ENCODE results near the gene ALPK3. TPM values are rescaled to one million over a fixed set of nuclear protein-coding genes. Genes with fewer than 3 reads are reported as not detected.

The ALPK3 gene
- total RNA-seq, 6 experiments from 2014 or later, result 0.05 to 0.60 (median 0.26) TPM

DNA sequence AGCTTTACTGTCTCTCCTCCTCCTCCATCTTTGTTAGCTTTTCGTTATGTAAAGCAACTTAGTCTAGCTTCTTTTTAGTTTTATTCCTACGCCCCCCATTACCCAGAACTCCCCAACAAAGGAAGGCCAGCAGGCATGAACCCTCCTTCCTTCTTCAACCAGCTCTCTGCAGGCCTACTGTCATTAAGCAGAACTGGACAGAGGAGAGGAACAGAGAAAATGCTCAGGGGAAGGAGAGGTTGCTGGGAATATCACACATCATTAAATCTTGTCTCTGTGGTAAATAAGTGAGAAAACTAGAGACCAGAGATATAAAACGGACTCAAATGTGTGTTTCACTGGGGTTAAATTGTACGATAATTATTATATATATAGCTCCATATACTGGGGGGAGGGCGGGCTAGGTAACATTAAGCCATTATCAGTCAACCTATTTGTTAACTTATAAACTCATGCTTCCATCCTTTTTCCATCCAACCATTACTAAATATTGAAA, 48.0 kb downstream of the ALPK3 start:
- H3K27me3 Mint-ChIP-seq (ENCODE audit: insufficient read depth), result peaks cover 1% of the 10 kb centered on the region
- H3K9me3 Mint-ChIP-seq, result no peaks in the 10 kb centered on the region
- H3K27ac Mint-ChIP-seq, result no peak overlapping the region
- H3K4me1 Mint-ChIP-seq (ENCODE audit: low read depth), result peaks cover 8% of the 10 kb centered on the region; the same call in 1 of the 2 replicates
- no peak overlapping the region for H3K4me3 Mint-ChIP-seq
- no peaks in the 10 kb centered on the region for H3K36me3 Mint-ChIP-seq (ENCODE audit: low read depth)
- TF ChIP-seq CTCF (IDR thresholded peaks at IDR 0.05), result no peak
- DNase-seq, result no peak

- H3K4me3 Mint-ChIP-seq, result no peak overlapping the region
- H3K4me1 Mint-ChIP-seq (ENCODE audit: low read depth), result peaks cover 8% of the 10 kb centered on the region; the same call in 1 of the 2 replicates
- no peaks in the 10 kb centered on the region for H3K9me3 Mint-ChIP-seq
- no peak for DNase-seq
- TF ChIP-seq CTCF (IDR thresholded peaks at IDR 0.05), result no peak
- H3K27me3 Mint-ChIP-seq (ENCODE audit: insufficient read depth), result peaks cover 3% of the 10 kb centered on the region
- no peaks in the 10 kb centered on the region for H3K36me3 Mint-ChIP-seq (ENCODE audit: low read depth)
- H3K27ac Mint-ChIP-seq, result no peak overlapping the region
These were observed 51.1 kb downstream of the ALPK3 start for GRCh38 chr15:84868037-84868880.

DNA sequence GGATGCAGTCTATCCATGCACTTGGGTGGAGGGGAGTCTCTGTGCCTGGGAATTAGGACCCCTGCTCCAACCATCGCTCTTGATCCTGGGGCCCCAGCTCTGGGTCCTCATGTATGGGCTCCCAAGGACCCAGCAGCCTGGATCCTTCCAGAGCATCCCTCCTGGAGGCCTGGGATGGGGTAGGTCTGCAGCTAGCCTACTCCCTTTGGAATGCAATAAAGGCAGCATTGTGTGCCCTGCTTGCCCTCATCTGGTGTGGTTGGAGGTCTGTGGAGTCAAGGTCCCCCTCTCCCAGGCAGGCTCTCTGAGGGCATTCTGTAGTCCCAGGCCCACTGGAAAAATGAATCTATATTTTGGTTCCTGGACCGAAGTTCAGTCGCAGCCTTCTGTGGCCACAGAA, 52.4 kb downstream of the ALPK3 start:
- DNase-seq, result no peak
- H3K36me3 Mint-ChIP-seq (ENCODE audit: low read depth), result no peaks in the 10 kb centered on the region
- no peaks in the 10 kb centered on the region for H3K9me3 Mint-ChIP-seq
- no peak for TF ChIP-seq CTCF (IDR thresholded peaks at IDR 0.05)
- no peaks in the 10 kb centered on the region for H3K4me1 Mint-ChIP-seq (ENCODE audit: low read depth)
- no peak overlapping the region for H3K4me3 Mint-ChIP-seq
- H3K27ac Mint-ChIP-seq, result no peak overlapping the region
- H3K27me3 Mint-ChIP-seq (ENCODE audit: insufficient read depth), result peaks cover 3% of the 10 kb centered on the region

- no peak for TF ChIP-seq CTCF (IDR thresholded peaks at IDR 0.05)
- peaks cover 2% of the 10 kb centered on the region; the same call in 1 of the 2 replicates for H3K27me3 Mint-ChIP-seq (ENCODE audit: insufficient read depth)
- no peak overlapping the region for H3K27ac Mint-ChIP-seq
- DNase-seq, result no peak
- no peaks in the 10 kb centered on the region for H3K9me3 Mint-ChIP-seq
- H3K4me3 Mint-ChIP-seq, result no peak overlapping the region
- no peaks in the 10 kb centered on the region for H3K36me3 Mint-ChIP-seq (ENCODE audit: low read depth)
- no peaks in the 10 kb centered on the region for H3K4me1 Mint-ChIP-seq (ENCODE audit: low read depth)
These were observed 54.4 kb downstream of the ALPK3 start for GRCh38 chr15:84871428-84871985.

GRCh38 chr15:84872009-84872910, 55.1 kb downstream of the ALPK3 start:
- Mint-ChIP-seq H3K27ac (no peak overlapping the region), H3K36me3 (ENCODE audit: low read depth) (no peaks in the 10 kb centered on the region), H3K9me3 (no peaks in the 10 kb centered on the region), H3K4me1 (ENCODE audit: low read depth) (no peaks in the 10 kb centered on the region), H3K27me3 (ENCODE audit: insufficient read depth) (peaks cover 2% of the 10 kb centered on the region; the same call in 1 of the 2 replicates), H3K4me3 (no peak overlapping the region)
- TF ChIP-seq CTCF (IDR thresholded peaks at IDR 0.05), result no peak
- DNase-seq, result no peak

Measured in HFFc6 (cell line).